PFSK-1 (cell line): ENCODE data around the gene ADORA2B.

Source experiments
- POLR2AphosphoS5 ChIP-seq: IDR thresholded peaks from 2 replicates; pipeline ENCODE4 v1.6.1; 2012; ENCODE audit warnings: low read depth, mild to moderate bottlenecking, control low read depth, low read length, moderate library complexity
- SIN3A ChIP-seq: IDR thresholded peaks from 2 replicates; pipeline ENCODE4 v1.6.1; 2012; ENCODE audit warnings: mild to moderate bottlenecking, low read length, moderate library complexity, borderline replicate concordance; ENCODE audit not compliant: insufficient read depth

- TF ChIP-seq POLR2AphosphoS5 (no peak), SIN3A (no peak)
Observed at GRCh38 chr17:15978606-15979005, 33.7 kb downstream of the ADORA2B start.
